GM19238 (cell line): Measurements from ENCODE around the gene DTX4.

Experiments used
- DNase-seq: peaks from one replicate; pipeline ENCODE4 v3.0.0; 2011; ENCODE audit warnings: low spot score; ENCODE audit not compliant: insufficient read length

Gene DTX4

DNA sequence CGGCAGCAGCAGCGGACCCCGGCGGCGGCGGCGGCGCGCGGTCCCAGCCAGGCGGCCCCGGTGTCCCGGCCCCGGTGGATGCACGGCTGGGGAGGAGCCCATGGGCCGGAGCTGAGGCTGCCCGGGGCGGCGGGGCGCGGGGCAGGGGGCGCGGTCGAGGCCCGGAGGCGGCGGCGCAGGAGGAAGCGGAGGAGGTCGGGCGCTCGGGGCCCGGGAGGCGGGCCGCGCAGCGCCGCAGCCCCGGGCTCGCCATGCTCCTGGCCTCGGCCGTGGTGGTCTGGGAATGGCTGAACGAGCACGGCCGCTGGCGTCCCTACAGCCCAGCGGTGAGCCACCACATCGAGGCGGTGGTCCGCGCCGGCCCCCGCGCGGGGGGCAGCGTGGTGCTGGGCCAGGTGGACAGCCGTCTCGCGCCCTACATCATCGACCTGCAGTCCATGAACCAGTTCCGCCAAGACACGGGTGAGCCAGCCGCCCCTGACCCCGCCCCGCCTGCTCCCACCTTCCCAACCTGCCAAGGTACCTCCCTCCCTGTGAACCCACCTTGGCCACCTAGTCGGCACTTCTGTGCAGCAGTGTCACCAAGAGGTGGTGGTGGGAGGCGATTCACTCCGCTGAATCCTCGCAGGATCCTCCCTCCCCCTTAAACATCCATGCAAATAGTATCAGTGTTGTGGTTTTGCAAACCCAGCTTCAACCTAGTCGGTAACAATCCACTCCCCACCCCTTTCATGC is 580 bp downstream of the DTX4 start:
- DNase-seq: peak; percentile 44

GRCh38 chr11:59173080-59173963 is 1.4 kb downstream of the DTX4 start:
- DNase-seq: no peak

- no peak for DNase-seq
Observed at GRCh38 chr11:59173964-59174663, 2.2 kb downstream of the DTX4 start.

- no peak for DNase-seq
Observed at GRCh38 chr11:59174664-59175033, 2.7 kb downstream of the DTX4 start.

DNA sequence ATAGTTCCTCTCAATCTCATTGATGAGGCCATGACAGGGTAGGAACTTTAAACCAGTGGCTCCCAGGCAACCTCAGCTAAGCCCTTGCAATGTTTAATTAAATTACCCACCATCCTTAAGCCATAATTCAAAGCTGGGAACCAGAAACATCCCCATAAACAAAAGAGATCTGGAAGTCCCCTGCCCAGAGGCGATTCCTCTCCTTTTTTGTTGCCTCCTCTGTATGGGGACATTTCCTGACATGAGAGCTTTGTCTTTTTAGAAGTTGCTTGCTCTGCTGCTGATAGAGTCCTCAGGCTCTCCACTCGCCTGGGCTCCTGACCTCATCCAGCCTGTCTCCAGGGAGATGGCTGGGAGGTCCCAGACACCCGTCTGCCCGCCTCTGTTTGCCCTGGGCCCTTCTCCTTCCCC is 3.2 kb downstream of the DTX4 start:
- no peak for DNase-seq

DNA sequence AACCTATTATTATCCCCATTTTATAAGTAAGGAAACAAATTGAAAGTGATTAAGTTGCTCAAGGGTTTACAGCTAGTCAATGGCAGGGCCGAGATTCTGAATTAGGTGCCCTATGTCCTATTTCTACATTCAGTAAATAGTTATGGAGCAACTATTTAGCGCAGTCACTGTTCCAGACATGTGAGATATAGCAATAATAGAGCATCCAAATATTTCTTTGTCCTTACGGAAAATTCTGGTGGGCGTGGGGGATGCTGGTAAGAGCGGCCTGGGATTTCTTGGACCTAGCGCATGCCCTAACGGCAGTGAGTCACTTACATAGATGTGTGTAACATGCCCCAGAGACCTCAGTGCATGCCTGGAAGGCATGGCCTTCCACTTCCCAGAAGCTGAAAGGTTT is 4.4 kb downstream of the DTX4 start:
- no peak for DNase-seq

DNA sequence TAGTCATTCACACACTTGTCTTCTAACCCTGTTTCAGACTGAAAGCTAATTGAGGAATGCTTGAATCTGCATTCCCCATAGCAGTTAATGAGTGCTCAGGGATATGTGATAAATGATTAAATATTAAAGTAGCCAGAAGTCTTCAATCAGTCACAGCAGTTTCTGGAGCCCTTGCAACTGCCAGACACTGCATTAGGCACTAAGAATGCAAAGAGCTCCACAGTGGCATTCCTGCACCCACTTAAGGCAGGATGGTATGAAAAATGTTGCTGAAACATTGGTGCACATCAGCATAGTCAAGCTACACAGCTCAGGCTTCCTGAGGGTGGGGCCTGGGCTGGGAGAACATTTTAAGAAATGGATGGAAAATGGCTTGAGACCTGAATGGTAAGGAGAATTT is 6.5 kb downstream of the DTX4 start:
- no peak for DNase-seq

- no peak for DNase-seq
Observed at GRCh38 chr11:59179121-59179520, 7.2 kb downstream of the DTX4 start.

DNA sequence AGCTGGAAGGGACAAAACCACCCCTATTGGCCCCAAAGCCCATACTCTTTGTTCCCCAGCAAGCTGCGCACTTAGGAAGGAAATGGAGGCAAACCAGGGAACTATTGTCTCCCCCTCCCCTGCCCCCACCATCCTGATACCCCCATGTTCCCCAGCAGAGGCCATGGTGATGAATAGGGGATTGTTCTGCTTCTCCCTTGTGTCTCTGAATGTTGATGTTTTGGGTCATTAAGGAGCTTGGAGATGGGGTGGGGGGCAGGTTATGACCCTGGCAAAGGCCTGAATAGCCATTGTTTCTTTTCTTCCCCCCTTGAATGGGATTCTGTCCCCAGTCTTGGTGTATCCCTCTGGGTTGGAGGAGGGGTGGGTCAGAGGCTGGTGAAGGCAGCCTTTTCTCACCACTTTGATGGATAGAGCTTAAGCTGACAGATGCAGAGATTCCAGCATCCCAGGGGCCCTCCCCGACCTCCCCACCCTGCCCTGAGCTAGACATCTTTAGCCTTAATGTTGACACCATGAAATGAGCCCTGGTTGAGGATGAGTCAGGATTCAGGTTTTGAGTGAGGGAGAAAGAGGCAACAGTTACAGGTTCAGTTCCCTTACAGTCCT is 8.3 kb downstream of the DTX4 start:
- no peak for DNase-seq

DNA sequence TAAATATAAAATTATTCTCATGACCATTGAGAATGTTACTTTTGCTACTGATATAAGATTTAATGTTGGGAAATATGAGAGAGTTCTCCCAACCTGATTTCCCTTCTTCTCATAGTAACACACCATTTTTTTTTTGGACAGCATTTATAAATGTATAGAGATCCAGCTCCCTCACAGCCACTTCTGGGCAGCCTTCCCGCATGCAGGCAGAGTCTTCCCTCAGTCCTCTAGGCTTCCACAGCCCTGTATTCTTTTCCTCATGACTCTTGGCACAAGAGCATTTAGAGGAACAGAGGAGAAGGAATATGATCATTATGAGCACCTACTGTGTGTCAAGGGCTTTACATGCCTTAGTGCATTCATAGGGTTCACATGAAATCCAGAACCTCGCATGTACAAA is 9.0 kb downstream of the DTX4 start:
- no peak for DNase-seq

DNA sequence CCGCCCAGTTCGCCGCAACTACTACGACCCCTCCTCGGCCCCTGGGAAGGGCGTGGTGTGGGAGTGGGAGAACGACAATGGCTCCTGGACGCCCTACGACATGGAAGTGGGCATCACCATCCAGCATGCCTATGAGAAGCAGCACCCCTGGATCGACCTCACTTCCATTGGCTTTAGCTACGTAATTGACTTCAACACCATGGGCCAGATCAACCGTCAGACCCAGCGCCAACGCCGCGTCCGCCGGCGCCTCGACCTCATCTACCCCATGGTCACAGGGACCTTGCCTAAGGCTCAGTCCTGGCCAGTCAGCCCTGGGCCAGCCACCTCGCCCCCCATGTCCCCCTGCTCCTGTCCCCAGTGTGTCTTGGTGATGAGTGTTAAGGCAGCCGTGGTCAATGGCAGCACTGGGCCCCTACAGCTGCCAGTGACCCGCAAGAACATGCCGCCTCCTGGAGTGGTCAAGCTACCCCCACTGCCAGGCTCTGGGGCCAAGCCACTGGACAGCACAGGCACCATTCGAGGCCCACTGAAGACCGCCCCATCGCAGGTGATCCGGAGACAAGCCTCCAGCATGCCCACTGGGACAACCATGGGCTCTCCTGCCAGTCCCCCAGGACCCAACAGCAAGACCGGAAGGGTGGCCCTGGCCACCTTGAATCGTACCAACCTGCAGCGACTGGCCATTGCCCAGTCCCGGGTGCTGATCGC is 10.0 kb downstream of the DTX4 start:
- DNase-seq: no peak

- DNase-seq: no peak
Observed at GRCh38 chr11:59182457-59183151, 10.7 kb downstream of the DTX4 start.

GRCh38 chr11:59183771-59184170 is 11.8 kb downstream of the DTX4 start:
- no peak for DNase-seq

DNA sequence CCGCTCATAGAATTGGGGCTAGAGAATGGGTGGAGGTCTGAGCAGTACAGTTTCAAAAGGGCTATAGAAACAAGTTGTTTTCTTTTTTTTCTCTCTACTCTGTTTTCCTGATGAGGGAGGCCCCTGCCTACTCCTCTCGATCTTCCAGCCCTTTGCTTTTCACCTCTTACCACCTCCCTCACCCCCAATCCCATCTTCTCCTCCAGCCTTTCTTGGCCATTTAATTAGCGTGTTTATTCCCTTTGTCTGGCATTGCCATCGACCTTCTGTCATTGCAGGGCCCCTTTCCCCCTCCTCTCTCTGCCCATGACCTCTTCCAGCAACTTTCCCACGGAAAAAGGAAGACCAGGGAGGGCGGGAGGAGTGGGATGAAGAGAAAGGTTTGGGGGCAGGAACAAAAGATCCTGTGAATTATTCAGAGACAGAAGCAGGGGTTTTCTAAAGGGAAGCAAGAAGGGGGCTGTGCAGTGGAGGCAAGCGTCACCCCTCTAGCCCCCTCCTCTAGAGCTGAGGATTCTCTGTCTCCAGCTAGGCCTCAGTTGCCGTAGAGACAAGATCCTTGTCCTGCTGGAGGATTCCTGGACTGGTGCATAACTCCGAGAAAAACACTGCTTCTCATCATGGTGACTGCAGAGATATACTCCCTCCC is 12.9 kb downstream of the DTX4 start:
- no peak for DNase-seq

DNA sequence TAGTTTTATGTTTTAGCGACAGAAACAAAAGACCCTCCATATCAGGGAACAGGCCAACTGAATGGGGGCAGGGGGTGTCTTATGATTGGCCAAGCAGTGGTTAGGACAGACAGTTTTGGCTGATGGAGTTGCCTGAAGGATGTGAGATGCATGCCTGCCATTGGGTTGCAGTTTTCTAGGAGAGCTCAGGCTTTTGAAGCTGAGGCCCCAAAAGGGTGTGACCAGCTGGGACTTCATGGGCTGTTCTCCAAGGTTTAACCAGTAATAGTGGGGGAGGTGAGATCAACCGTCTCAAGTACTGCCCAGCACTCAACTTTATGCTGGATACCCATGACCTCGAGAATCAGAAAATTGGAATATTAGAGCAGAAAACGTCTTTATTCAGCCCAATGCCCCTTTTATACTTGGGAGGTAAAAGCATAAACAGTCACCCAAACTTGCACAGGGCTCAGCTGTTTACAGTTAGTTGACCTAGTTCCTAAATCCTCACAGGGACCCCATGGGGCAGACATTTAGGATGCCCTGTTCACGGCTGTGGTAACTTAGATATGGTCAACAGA is 13.5 kb downstream of the DTX4 start:
- no peak for DNase-seq

- DNase-seq: peak; percentile 61
Observed at GRCh38 chr11:59186130-59186594, 14.2 kb downstream of the DTX4 start.

- DNase-seq: no peak
Observed at GRCh38 chr11:59187035-59187434, 15.1 kb downstream of the DTX4 start.

DNA sequence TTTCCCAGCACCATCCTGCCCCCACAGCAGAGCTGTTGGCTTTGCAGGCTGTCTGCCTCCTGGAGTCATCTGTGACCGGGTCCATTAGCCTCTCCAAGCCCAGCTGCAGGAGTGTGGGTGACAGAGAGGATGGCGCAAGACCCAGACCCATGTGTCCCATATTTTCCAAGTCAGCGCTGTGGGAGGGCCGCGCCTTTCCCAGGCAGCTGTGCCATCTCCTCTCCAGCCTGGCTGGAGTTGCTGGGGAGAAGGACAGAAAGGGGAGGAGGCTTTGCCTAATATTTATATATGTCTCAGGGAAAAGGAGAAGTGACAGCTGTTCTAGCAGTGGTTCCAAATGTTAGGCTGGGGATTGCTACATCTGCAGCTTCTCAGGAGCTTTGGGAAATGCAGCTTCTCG is 15.7 kb downstream of the DTX4 start:
- DNase-seq: no peak

GRCh38 chr11:59188954-59189353 is 17.0 kb downstream of the DTX4 start:
- no peak for DNase-seq

DNA sequence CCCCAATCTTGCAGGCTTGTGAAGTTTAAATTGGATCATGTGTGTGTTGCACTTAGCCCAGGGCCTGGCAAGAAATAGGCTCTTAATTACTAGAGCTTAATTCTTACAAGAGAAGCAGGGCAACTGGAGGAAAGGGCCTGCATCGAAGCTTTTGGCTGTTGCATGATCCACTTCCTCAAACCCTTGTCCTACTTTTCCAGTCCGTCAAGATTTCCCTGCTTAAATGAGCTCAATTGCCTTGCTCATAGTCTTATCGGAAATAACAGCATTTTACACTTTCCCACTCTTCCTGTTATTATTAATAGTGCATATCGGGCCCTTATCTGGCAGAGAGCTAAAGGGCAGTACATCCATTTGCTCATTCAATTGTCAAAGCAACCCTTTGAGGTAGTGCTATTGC is 18.1 kb downstream of the DTX4 start:
- DNase-seq: no peak
